Osteocyte (in vitro differentiated cells): ENCODE data around the gene LINC00305. TPM values are rescaled to one million over a fixed set of nuclear protein-coding genes. Genes with fewer than 3 reads are reported as not detected.
A peak's percentile ranks its signal among the peaks of the same experiment; 100 is the strongest.

Source experiments
- DNase-seq: peaks from one replicate; pipeline ENCODE4 v3.0.0; 2021; ENCODE audit warnings: mixed read lengths; ENCODE audit not compliant: unreplicated experiment; ENCODE audit errors: extremely low spot score
- H3K27ac Mint-ChIP-seq: one replicate; pipeline ENCODE4 v1.8.0; 2021; ENCODE audit warnings: mild to moderate bottlenecking, mixed read lengths; ENCODE audit not compliant: unreplicated experiment
- H3K27me3 Mint-ChIP-seq: one replicate; pipeline ENCODE4 v1.8.0; 2021; ENCODE audit warnings: mixed read lengths; ENCODE audit not compliant: unreplicated experiment
- H3K36me3 Mint-ChIP-seq: one replicate; pipeline ENCODE4 v1.8.0; 2021; ENCODE audit warnings: mixed read lengths; ENCODE audit not compliant: unreplicated experiment
- H3K4me1 Mint-ChIP-seq: one replicate; pipeline ENCODE4 v1.8.0; 2021; ENCODE audit warnings: mixed read lengths; ENCODE audit not compliant: unreplicated experiment
- H3K4me3 Mint-ChIP-seq: one replicate; pipeline ENCODE4 v1.8.0; 2021; ENCODE audit warnings: mild to moderate bottlenecking, moderate library complexity, mixed read lengths; ENCODE audit not compliant: unreplicated experiment
- H3K9me3 Mint-ChIP-seq: one replicate; pipeline ENCODE4 v1.8.0; 2021; ENCODE audit warnings: mixed read lengths; ENCODE audit not compliant: unreplicated experiment
- CTCF ChIP-seq: fragments of 200-600 bp; sonication (generic); IDR thresholded peaks from 2 replicates; pipeline ENCODE4 v1.5.0; 2021; ENCODE audit warnings: antibody characterized with exemption, mild to moderate bottlenecking, moderate library complexity
- total RNA-seq: library from RNA; stranded (reverse); gene quantifications from 2 replicates; pipeline ENCODE4 v1.2.1, GENCODE V29; 2021

The LINC00305 gene
- total RNA-seq, 1 donor from 2014 or later, result not detected

GRCh38 chr18:64082513-64082912 lies 66.4 kb downstream of the LINC00305 start:
- no peak for TF ChIP-seq CTCF
- Mint-ChIP-seq H3K27me3 (peaks cover 7% of the 10 kb centered on the region), H3K36me3 (no peaks in the 10 kb centered on the region), H3K4me1 (no peaks in the 10 kb centered on the region), H3K4me3 (no peak overlapping the region), H3K9me3 (no peaks in the 10 kb centered on the region), H3K27ac (no peak overlapping the region)
- no peak for DNase-seq

GRCh38 chr18:64082054-64082453 lies 66.8 kb downstream of the LINC00305 start:
- Mint-ChIP-seq H3K4me3 (no peak overlapping the region), H3K9me3 (no peaks in the 10 kb centered on the region), H3K36me3 (no peaks in the 10 kb centered on the region), H3K27ac (no peak overlapping the region), H3K4me1 (no peaks in the 10 kb centered on the region), H3K27me3 (peaks cover 7% of the 10 kb centered on the region)
- no peak for DNase-seq
- no peak for TF ChIP-seq CTCF

- no peaks in the 10 kb centered on the region for H3K27me3 Mint-ChIP-seq
- H3K4me1 Mint-ChIP-seq, result peaks cover 7% of the 10 kb centered on the region
- no peaks in the 10 kb centered on the region for H3K36me3 Mint-ChIP-seq
- TF ChIP-seq CTCF, result no peak
- no peak for DNase-seq
- no peaks in the 10 kb centered on the region for H3K9me3 Mint-ChIP-seq
- peak overlapping the region; percentile 63 for H3K27ac Mint-ChIP-seq
- H3K4me3 Mint-ChIP-seq, result no peak overlapping the region
Observed at GRCh38 chr18:64073971-64074370, 74.9 kb downstream of the LINC00305 start.

- TF ChIP-seq CTCF, result no peak
- Mint-ChIP-seq H3K4me1 (no peaks in the 10 kb centered on the region), H3K9me3 (no peaks in the 10 kb centered on the region), H3K36me3 (no peaks in the 10 kb centered on the region), H3K4me3 (no peak overlapping the region), H3K27ac (no peak overlapping the region), H3K27me3 (peaks cover 11% of the 10 kb centered on the region)
- DNase-seq, result no peak
Observed at GRCh38 chr18:64055019-64055418, 93.9 kb downstream of the LINC00305 start.

GRCh38 chr18:64053246-64053645 lies 95.6 kb downstream of the LINC00305 start:
- Mint-ChIP-seq H3K4me3 (no peak overlapping the region), H3K27me3 (peaks cover 13% of the 10 kb centered on the region), H3K36me3 (no peaks in the 10 kb centered on the region), H3K27ac (no peak overlapping the region), H3K4me1 (no peaks in the 10 kb centered on the region), H3K9me3 (no peaks in the 10 kb centered on the region)
- no peak for TF ChIP-seq CTCF
- DNase-seq, result no peak
